IPS DF 6.9 (cell line): Measurements from ENCODE around the gene EML4.
"Not testable (repeated sequence)": the region's sequence is repeated elsewhere in the genome, so short reads cannot be mapped to it uniquely, and the experiment has no call there.

Source experiments
- DNase-seq: peaks from one replicate; pipeline ENCODE4 v3.0.0-alpha.2; 2013; ENCODE audit warnings: low read depth, low spot score
- H3K27ac ChIP-seq: one replicate; pipeline ENCODE4 v1.5.1; 2013; ENCODE audit warnings: low read length, control low read depth
- H3K27me3 ChIP-seq: 2 replicates; pipeline ENCODE4 v1.6.1; 2013; ENCODE audit warnings: mild to moderate bottlenecking, low read length; ENCODE audit not compliant: control insufficient read depth, insufficient read depth
- H3K36me3 ChIP-seq: 2 replicates; pipeline ENCODE4 v1.6.1; 2013; ENCODE audit warnings: low read length; ENCODE audit not compliant: control insufficient read depth, insufficient read depth
- H3K4me1 ChIP-seq: 2 replicates; pipeline ENCODE4 v1.6.1; 2013; ENCODE audit warnings: low read length; ENCODE audit not compliant: control insufficient read depth, insufficient read depth
- H3K4me3 ChIP-seq: 2 replicates; pipeline ENCODE4 v1.5.1; 2013; ENCODE audit warnings: mild to moderate bottlenecking, low read length
- H3K9me3 ChIP-seq: 2 replicates; pipeline ENCODE4 v1.6.1; 2013; ENCODE audit warnings: low read length, inconsistent platforms; ENCODE audit not compliant: control insufficient read depth, insufficient read depth
- WGBS: extraction: QIAGEN DNeasy Blood & Tissue Kit; methylation state at CpG from one replicate; pipeline ENCODE4 v1.1.7; 2013; ENCODE audit warnings: mixed read lengths, missing lambda C conversion rate; ENCODE audit not compliant: insufficient read length, insufficient coverage; 5-methylcytosine and 5-hydroxymethylcytosine counted together

EML4 gene

GRCh38 chr2:42338567-42339190 is 169.5 kb downstream of the EML4 start:
- no CpG with 5 or more reads among the region's 13 CpGs for WGBS
- no peaks in the 10 kb centered on the region for H3K9me3 ChIP-seq
- no peaks in the 10 kb centered on the region for H3K4me1 ChIP-seq
- no peaks in the 10 kb centered on the region for H3K27me3 ChIP-seq
- no peak for DNase-seq
- H3K4me3 ChIP-seq, result no peak overlapping the region
- peaks cover 9% of the 10 kb centered on the region; the same call in 1 of the 2 replicates for H3K36me3 ChIP-seq
- no peak overlapping the region for H3K27ac ChIP-seq

GRCh38 chr2:42339191-42339912 is 170.2 kb downstream of the EML4 start:
- Histone ChIP-seq H3K4me3 (no peak overlapping the region), H3K27me3 (no peaks in the 10 kb centered on the region), H3K4me1 (no peaks in the 10 kb centered on the region), H3K27ac (no peak overlapping the region), H3K9me3 (no peaks in the 10 kb centered on the region), H3K36me3 (0 out of 2 replicates have a peak, but pooled peaks cover 8% of the 10 kb centered on the region)
- no CpG with 5 or more reads among the region's 21 CpGs for WGBS
- DNase-seq, result peak; percentile 22

GRCh38 chr2:42340045-42340937 is 171.1 kb downstream of the EML4 start:
- DNase-seq, result no peak

GRCh38 chr2:42340938-42341636 is 171.9 kb downstream of the EML4 start:
- H3K4me1 ChIP-seq, result no peaks in the 10 kb centered on the region
- H3K4me3 ChIP-seq, result no peak overlapping the region
- 0 out of 2 replicates have a peak, but pooled peaks cover 8% of the 10 kb centered on the region for H3K36me3 ChIP-seq
- H3K9me3 ChIP-seq, result no peaks in the 10 kb centered on the region
- DNase-seq, result no peak
- no peaks in the 10 kb centered on the region for H3K27me3 ChIP-seq
- WGBS, result no CpG with 5 or more reads among the region's 10 CpGs
- H3K27ac ChIP-seq, result no peak overlapping the region

More at GRCh38 chr2:42340045-42340937, 171.1 kb downstream of the EML4 start:
- H3K27me3 ChIP-seq, result no peaks in the 10 kb centered on the region
- H3K4me1 ChIP-seq, result no peaks in the 10 kb centered on the region
- H3K36me3 ChIP-seq, result 0 out of 2 replicates have a peak, but pooled peaks cover 8% of the 10 kb centered on the region
- H3K9me3 ChIP-seq, result no peaks in the 10 kb centered on the region
- H3K4me3 ChIP-seq, result no peak overlapping the region
- no peak overlapping the region for H3K27ac ChIP-seq
- no CpG with 5 or more reads among the region's 23 CpGs for WGBS

- no peak for DNase-seq
Observed at GRCh38 chr2:42342061-42342794, 173.1 kb downstream of the EML4 start.

GRCh38 chr2:42342795-42343241 is 173.7 kb downstream of the EML4 start:
- H3K4me3 ChIP-seq, result no peak overlapping the region
- H3K27me3 ChIP-seq, result no peaks in the 10 kb centered on the region
- no peaks in the 10 kb centered on the region for H3K4me1 ChIP-seq
- H3K27ac ChIP-seq, result no peak overlapping the region
- H3K9me3 ChIP-seq, result no peaks in the 10 kb centered on the region
- DNase-seq, result no peak
- no CpG with 5 or more reads among the region's 11 CpGs for WGBS
- 0 out of 2 replicates have a peak, but pooled peaks cover 6% of the 10 kb centered on the region for H3K36me3 ChIP-seq

More at GRCh38 chr2:42342061-42342794, 173.1 kb downstream of the EML4 start:
- no peaks in the 10 kb centered on the region for H3K27me3 ChIP-seq
- 0 out of 2 replicates have a peak, but pooled peaks cover 8% of the 10 kb centered on the region for H3K36me3 ChIP-seq
- H3K4me1 ChIP-seq, result no peaks in the 10 kb centered on the region
- no peak overlapping the region for H3K4me3 ChIP-seq
- no peaks in the 10 kb centered on the region for H3K9me3 ChIP-seq
- no peak overlapping the region for H3K27ac ChIP-seq
- no CpG with 5 or more reads among the region's 8 CpGs for WGBS

GRCh38 chr2:42345986-42346385 is 176.8 kb downstream of the EML4 start:
- no peaks in the 10 kb centered on the region for H3K4me1 ChIP-seq
- no peak for DNase-seq
- no peak overlapping the region for H3K27ac ChIP-seq
- no peak overlapping the region for H3K4me3 ChIP-seq
- H3K36me3 ChIP-seq, result no peaks in the 10 kb centered on the region
- no peaks in the 10 kb centered on the region for H3K27me3 ChIP-seq
- no peaks in the 10 kb centered on the region for H3K9me3 ChIP-seq
- no CpG with 5 or more reads among the region's 4 CpGs for WGBS

GRCh38 chr2:42346856-42347255 is 177.7 kb downstream of the EML4 start:
- WGBS, result no CpG with 5 or more reads among the region's 6 CpGs
- H3K27me3 ChIP-seq, H3K4me3 ChIP-seq, DNase-seq, H3K27ac ChIP-seq, H3K9me3 ChIP-seq, H3K36me3 ChIP-seq, H3K4me1 ChIP-seq: not testable (repeated sequence)

- not testable (repeated sequence) for H3K27ac ChIP-seq, H3K4me1 ChIP-seq, H3K9me3 ChIP-seq, H3K4me3 ChIP-seq, H3K36me3 ChIP-seq, H3K27me3 ChIP-seq, DNase-seq
- no CpG with 5 or more reads among the region's 12 CpGs for WGBS
Observed at GRCh38 chr2:42347518-42347917, 178.4 kb downstream of the EML4 start.
